HCT116 (cell line): ENCODE data around the gene SLC10A4. TPM values are rescaled to one million over a fixed set of nuclear protein-coding genes. Genes with fewer than 3 reads are reported as not detected.

ENCODE experiments used
- ATAC-seq: fragments of 200-7000 bp; cut with Tn5 transposase; 2 replicates; pipeline ENCODE4 v1.9.1; 2020; ENCODE audit warnings: mild to moderate bottlenecking, moderate library complexity
- BruUV-seq: library from RNA; stranded (reverse); fragments of 400-500 nt; replicated peaks from 2 replicates; lab custom pipeline; 2021; lab: Mats Ljungman, UMichigan
- CTCF ChIA-PET: fragments of 300-600 bp; sonication (Branson Sonifier 250); formaldehyde crosslinking; loops from one replicate; lab custom pipeline; 2021; ENCODE audit warnings: antibody characterized with exemption; lab: Charles Lee
- POLR2A ChIA-PET: fragments of 300-600, 350-600 bp; sonication (Branson Sonifier 250); formaldehyde crosslinking; loops from one replicate; lab custom pipeline; 2021; ENCODE audit warnings: antibody characterized with exemption; lab: Charles Lee
- RAD21 ChIA-PET, 2 experiments: fragments of 300-600 bp; sonication (Branson Sonifier 250); formaldehyde crosslinking; loops; one replicate each; lab custom pipeline; 2023; ENCODE audit warnings: low total read pairs in 2 of 2; ENCODE audit not compliant: uncharacterized antibody in 2 of 2, unreplicated experiment in 2 of 2, low non-redundant PET in 1 of 2; lab: Charles Lee
- DNase-seq: peaks from one replicate; pipeline ENCODE4 v3.0.0-alpha.2; 2010; ENCODE audit warnings: low read depth, low spot score
- H2AFZ ChIP-seq: fragments of 200-600 bp; shearing (Covaris generic), sonication (generic); 2 replicates; pipeline ENCODE4 v1.6.1; 2017; ENCODE audit warnings: low read depth, mixed run types, mixed read lengths, antibody characterized with exemption, low read length; ENCODE audit not compliant: poor library complexity, severe bottlenecking
- H3K27ac ChIP-seq: 2 replicates; pipeline ENCODE4 v1.5.1; 2012; ENCODE audit warnings: low read depth, low read length
- H3K27me3 ChIP-seq: fragments of 200-600 bp; sonication (generic); 2 replicates; pipeline ENCODE4 v1.6.1; 2016; ENCODE audit warnings: mixed run types, low read length, mixed read lengths; ENCODE audit not compliant: insufficient read depth
- H3K36me3 ChIP-seq, 2 experiments: fragments of 200-500 bp in 1 of 2; fragments of 200-600 bp in 1 of 2; sonication (Bioruptor generic) in 1 of 2; sonication (generic) in 1 of 2; 2 replicates each; pipeline versions ENCODE4 v1.5.1 to v1.6.1; 2014 to 2016; ENCODE audit warnings: low read length in 2 of 2, inconsistent platforms in 1 of 2, mixed read lengths in 1 of 2, mixed run types in 1 of 2; ENCODE audit not compliant: insufficient read depth in 2 of 2, control insufficient read depth in 1 of 2
- H3K4me1 ChIP-seq, 2 experiments: fragments of 200-600 bp in 1 of 2; sonication (generic) in 1 of 2; 2 replicates each; pipeline versions ENCODE4 v1.5.1 to v1.6.1; 2012 to 2017; ENCODE audit warnings: low read length in 2 of 2, inconsistent platforms in 1 of 2, mild to moderate bottlenecking in 1 of 2, mixed read lengths in 1 of 2, mixed run types in 1 of 2, moderate library complexity in 1 of 2; ENCODE audit not compliant: insufficient read depth in 2 of 2, control insufficient read depth in 1 of 2
- H3K4me2 ChIP-seq: fragments of 200-600 bp; sonication (generic); 2 replicates; pipeline ENCODE4 v1.6.1; 2017; ENCODE audit warnings: mixed run types, low read length, mixed read lengths
- H3K4me3 ChIP-seq, 2 experiments: fragments of 200-600 bp in 1 of 2; sonication (generic) in 1 of 2; replicated peaks in 1 of 2; 2 replicates each; pipeline ENCODE4 v1.5.1; 2011 to 2016; ENCODE audit warnings: low read length in 2 of 2, control low read depth in 1 of 2, low read depth in 1 of 2, mild to moderate bottlenecking in 1 of 2, mixed read lengths in 1 of 2, mixed run types in 1 of 2
- H3K79me2 ChIP-seq: fragments of 200-600 bp; sonication (generic); 2 replicates; pipeline ENCODE4 v1.6.1; 2017; ENCODE audit warnings: mild to moderate bottlenecking, mixed run types, low read length, moderate library complexity, mixed read lengths; ENCODE audit not compliant: insufficient read depth
- H3K9ac ChIP-seq: fragments of 200-600 bp; sonication (generic); 2 replicates; pipeline ENCODE4 v1.6.1; 2016; ENCODE audit warnings: low read length, mixed read lengths
- H3K9me2 ChIP-seq: fragments of 200-600 bp; sonication (generic), shearing (Covaris generic); 2 replicates; pipeline ENCODE4 v1.6.1; 2017; ENCODE audit warnings: mixed run types, mild to moderate bottlenecking, moderate library complexity; ENCODE audit not compliant: insufficient read depth
- H3K9me3 ChIP-seq, 2 experiments: fragments of 200-500 bp in 1 of 2; fragments of 200-600 bp in 1 of 2; sonication (Bioruptor generic) in 1 of 2; sonication (generic) in 1 of 2; 2 replicates each; pipeline ENCODE4 v1.6.1; 2014 to 2017; ENCODE audit warnings: low read length in 2 of 2, mixed read lengths in 2 of 2, inconsistent platforms in 1 of 2, low read depth in 1 of 2, mild to moderate bottlenecking in 1 of 2, mixed run types in 1 of 2, moderate library complexity in 1 of 2; ENCODE audit not compliant: control insufficient read depth in 1 of 2, insufficient read depth in 1 of 2
- H4K20me1 ChIP-seq: fragments of 200-600 bp; sonication (generic), shearing (Covaris generic); 2 replicates; pipeline ENCODE4 v1.6.1; 2017; ENCODE audit warnings: mixed run types, mild to moderate bottlenecking, moderate library complexity; ENCODE audit not compliant: insufficient read depth
- CEBPB ChIP-seq: IDR thresholded peaks from 2 replicates; pipeline ENCODE4 v1.6.1; 2012; ENCODE audit warnings: low read depth
- EZH2 ChIP-seq: fragments of 200-600 bp; sonication (generic); IDR thresholded peaks from 2 replicates; pipeline ENCODE4 v1.6.1; 2017; ENCODE audit warnings: antibody characterized with exemption, mixed run types
- FOSL1 ChIP-seq: IDR thresholded peaks from 2 replicates; pipeline ENCODE4 v1.6.1; 2012; ENCODE audit warnings: low read depth
- POLR2A ChIP-seq: IDR thresholded peaks from 2 replicates; pipeline ENCODE4 v1.7.0; 2011; ENCODE audit warnings: borderline replicate concordance; ENCODE audit not compliant: insufficient read depth, insufficient read length; ENCODE audit errors: extremely low read depth
- POLR2AphosphoS5 ChIP-seq: IDR thresholded peaks from 2 replicates; pipeline ENCODE4 v1.6.1; 2011; ENCODE audit warnings: mild to moderate bottlenecking, low read depth, low read length, moderate library complexity
- SP1 ChIP-seq: IDR thresholded peaks from 2 replicates; pipeline ENCODE4 v1.6.1; 2012; ENCODE audit warnings: low read depth
- YY1 ChIP-seq: IDR thresholded peaks from 2 replicates; pipeline ENCODE4 v1.6.1; 2011; ENCODE audit warnings: low read length, low read depth, moderate library complexity, mild to moderate bottlenecking; ENCODE audit not compliant: insufficient replicate concordance; ENCODE audit errors: extremely low read depth
- intact Hi-C: fragments of 100-400 bp; cut with micrococcal nuclease; formaldehyde crosslinking; loops from 2 replicates; pipeline ENCODE4 v1.10.0; 2022
- total RNA-seq: library from RNA; stranded (reverse); gene quantifications from one replicate; pipeline ENCODE4 v1.2.1, GENCODE V29; 2021; ENCODE audit not compliant: unreplicated experiment
- TF ChIP-seq, protein P1 (sequence below), 3 experiments: fragments of 200-600 bp in 1 of 3; sonication (generic) in 1 of 3; IDR thresholded peaks in 2 of 3; conservative IDR thresholded peaks in 1 of 3; 2 replicates each; pipeline ENCODE4 v1.5.1; 2012 to 2017; ENCODE audit warnings: low read depth in 2 of 3, low read length in 2 of 3, antibody characterized with exemption in 1 of 3, borderline replicate concordance in 1 of 3, control low read depth in 1 of 3, mild to moderate bottlenecking in 1 of 3, mixed read lengths in 1 of 3, mixed run types in 1 of 3, moderate library complexity in 1 of 3; ENCODE audit not compliant: insufficient read depth in 1 of 3
- TF ChIP-seq, protein P2 (sequence below): IDR thresholded peaks from 2 replicates; pipeline ENCODE4 v1.6.1; 2012

Gene SLC10A4
- total RNA-seq, 1 experiment from 2014 or later: 8.4 TPM

DNA sequence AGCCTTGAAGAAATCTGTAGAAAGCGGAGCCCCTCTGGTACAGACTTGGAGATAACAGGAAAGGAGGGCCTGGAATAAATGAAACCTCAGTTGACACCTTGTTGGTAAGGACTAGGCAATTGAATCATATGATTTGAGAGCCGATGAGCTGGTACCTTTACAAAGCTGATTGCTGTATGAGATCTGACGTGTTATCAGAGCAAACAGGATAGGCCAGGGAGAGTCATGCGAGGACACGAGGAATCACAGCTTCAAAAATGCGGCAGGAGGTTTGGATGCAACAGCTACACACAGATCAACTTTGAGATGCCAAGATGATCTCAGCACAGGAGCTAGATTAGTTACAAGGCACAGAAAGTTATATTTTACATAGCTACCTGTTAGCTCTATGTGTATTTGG is 7.4 kb upstream of the SLC10A4 start:
- H3K9ac ChIP-seq: no peak overlapping the region
- no peak overlapping the region for H3K4me3 ChIP-seq
- RAD21 ChIA-PET: no interaction called here
- no peak for TF ChIP-seq POLR2AphosphoS5
- TF ChIP-seq POLR2A: no peak
- TF ChIP-seq EZH2: no peak
- TF ChIP-seq, protein P1, sequence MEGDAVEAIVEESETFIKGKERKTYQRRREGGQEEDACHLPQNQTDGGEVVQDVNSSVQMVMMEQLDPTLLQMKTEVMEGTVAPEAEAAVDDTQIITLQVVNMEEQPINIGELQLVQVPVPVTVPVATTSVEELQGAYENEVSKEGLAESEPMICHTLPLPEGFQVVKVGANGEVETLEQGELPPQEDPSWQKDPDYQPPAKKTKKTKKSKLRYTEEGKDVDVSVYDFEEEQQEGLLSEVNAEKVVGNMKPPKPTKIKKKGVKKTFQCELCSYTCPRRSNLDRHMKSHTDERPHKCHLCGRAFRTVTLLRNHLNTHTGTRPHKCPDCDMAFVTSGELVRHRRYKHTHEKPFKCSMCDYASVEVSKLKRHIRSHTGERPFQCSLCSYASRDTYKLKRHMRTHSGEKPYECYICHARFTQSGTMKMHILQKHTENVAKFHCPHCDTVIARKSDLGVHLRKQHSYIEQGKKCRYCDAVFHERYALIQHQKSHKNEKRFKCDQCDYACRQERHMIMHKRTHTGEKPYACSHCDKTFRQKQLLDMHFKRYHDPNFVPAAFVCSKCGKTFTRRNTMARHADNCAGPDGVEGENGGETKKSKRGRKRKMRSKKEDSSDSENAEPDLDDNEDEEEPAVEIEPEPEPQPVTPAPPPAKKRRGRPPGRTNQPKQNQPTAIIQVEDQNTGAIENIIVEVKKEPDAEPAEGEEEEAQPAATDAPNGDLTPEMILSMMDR (IDR thresholded peaks at IDR 0.05 in 2 of 3, conservative IDR thresholded peaks at IDR 0.05 in 1 of 3; ENCODE audit: borderline replicate concordance in 1 of 3, insufficient read depth in 1 of 3, low read depth in 2 of 3, low read length in 2 of 3): no peak
- TF ChIP-seq, protein P2, sequence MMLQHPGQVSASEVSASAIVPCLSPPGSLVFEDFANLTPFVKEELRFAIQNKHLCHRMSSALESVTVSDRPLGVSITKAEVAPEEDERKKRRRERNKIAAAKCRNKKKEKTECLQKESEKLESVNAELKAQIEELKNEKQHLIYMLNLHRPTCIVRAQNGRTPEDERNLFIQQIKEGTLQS: no peak
- no peak for TF ChIP-seq CEBPB
- no peak for TF ChIP-seq SP1
- no peak for TF ChIP-seq YY1
- POLR2A ChIA-PET: no interaction called here
- no peak overlapping the region for H2AFZ ChIP-seq
- H3K27me3 ChIP-seq: no peaks in the 10 kb centered on the region
- no peaks in the 10 kb centered on the region for H3K4me1 ChIP-seq
- no peaks in the 10 kb centered on the region for H3K36me3 ChIP-seq
- H3K9me2 ChIP-seq: no peaks in the 10 kb centered on the region
- intact Hi-C loops: no loop called here
- no peaks in the 10 kb centered on the region for H3K79me2 ChIP-seq
- no peak overlapping the region for H3K27ac ChIP-seq
- no peaks in the 10 kb centered on the region for H4K20me1 ChIP-seq
- CTCF ChIA-PET: no interaction called here
- no peaks in the 10 kb centered on the region for H3K9me3 ChIP-seq
- H3K4me2 ChIP-seq: no peak overlapping the region
- no peak for ATAC-seq
- BruUV-seq: no TSS peak
- DNase-seq: no peak

DNA sequence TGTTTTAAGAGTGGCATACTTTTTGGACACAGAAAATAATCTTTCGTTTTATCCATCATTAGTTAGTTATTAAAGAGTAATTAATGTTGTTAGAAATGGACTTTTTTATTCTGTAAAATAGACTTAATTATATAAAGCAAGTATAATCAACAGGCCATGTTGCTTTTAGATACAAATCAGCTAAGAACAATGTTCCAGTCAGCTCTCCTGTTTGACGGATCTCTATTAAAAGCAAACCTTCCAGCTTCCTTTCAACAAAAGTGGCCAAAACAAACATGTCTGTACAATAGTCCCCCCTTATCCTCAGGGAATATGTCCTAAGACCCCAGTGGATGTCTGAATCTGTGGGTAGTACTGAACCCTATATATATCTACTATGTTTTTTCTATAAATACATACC is 4.9 kb upstream of the SLC10A4 start:
- BruUV-seq: no TSS peak
- peaks cover 2 to 5% of the 10 kb centered on the region in 2 experiments; a peak in 3 of 4 replicates for H3K4me1 ChIP-seq
- CTCF ChIA-PET: no interaction called here
- H3K36me3 ChIP-seq: no peaks in the 10 kb centered on the region
- H3K79me2 ChIP-seq: no peaks in the 10 kb centered on the region
- no peak overlapping the region for H3K27ac ChIP-seq
- no peak overlapping the region for H3K9ac ChIP-seq
- intact Hi-C loops: no loop called here
- POLR2A ChIA-PET: no interaction called here
- no peak overlapping the region for H2AFZ ChIP-seq
- H4K20me1 ChIP-seq: no peaks in the 10 kb centered on the region
- no peaks in the 10 kb centered on the region for H3K9me3 ChIP-seq
- H3K9me2 ChIP-seq: no peaks in the 10 kb centered on the region
- TF ChIP-seq FOSL1 (no peak), EZH2 (no peak)
- TF ChIP-seq, all 23 proteins: peak for 0
- Histone ChIP-seq H3K27me3 (no peaks in the 10 kb centered on the region), H3K4me3 (no peak overlapping the region), H3K4me2 (no peak overlapping the region)
- ATAC-seq (no peak), DNase-seq (no peak)
- RAD21 ChIA-PET: no interaction called here
